Right lobe of liver (tissue), 6 donors: ENCODE results near the gene C4orf50. TPM values are rescaled to one million over a fixed set of nuclear protein-coding genes. Genes with fewer than 3 reads are reported as not detected.

Experiments
- ATAC-seq, 4 donors: fragments of 200-7000 bp; cut with Tn5 transposase; one replicate each; pipeline ENCODE4 v1.9.1; 2020; ENCODE audit warnings: mild to moderate bottlenecking in 4 of 4, moderate library complexity in 4 of 4
- DNase-seq, 3 donors: peaks; one replicate each; pipeline ENCODE4 v3.0.0-alpha.2; 2020
- H3K27ac ChIP-seq, 3 donors: fragments of 200-600 bp; one replicate each; pipeline ENCODE4 v1.8.0; 2022
- H3K27me3 ChIP-seq, 2 donors: fragments of 200-600 bp; one replicate each; pipeline ENCODE4 v1.8.0; 2022
- H3K36me3 ChIP-seq, 4 donors: fragments of 200-600 bp; sonication (generic) in 1 of 4; one replicate each; pipeline versions ENCODE4 v1.5.1 to v1.8.0; 2017 to 2022; ENCODE audit warnings: control low read depth in 1 of 4
- H3K4me1 ChIP-seq, 4 donors: fragments of 200-600 bp; sonication (generic) in 1 of 4; one replicate each; pipeline versions ENCODE4 v1.5.1 to v1.8.0; 2017 to 2022; ENCODE audit warnings: control low read depth in 1 of 4
- H3K4me3 ChIP-seq, 3 donors: fragments of 200-600 bp; one replicate each; pipeline ENCODE4 v1.8.0; 2022
- H3K9me3 ChIP-seq, 4 donors: fragments of 200-600 bp; sonication (generic) in 1 of 4; one replicate each; pipeline versions ENCODE4 v1.5.1 to v1.8.0; 2017 to 2022; ENCODE audit warnings: control low read depth in 1 of 4
- POLR2A ChIP-seq: fragments of 450-650 bp; IDR thresholded peaks from one replicate; pipeline ENCODE4 v1.6.1; 2017; ENCODE audit warnings: antibody characterized with exemption, mild to moderate bottlenecking
- WGBS: methylation state at CpG from one replicate; pipeline ENCODE4 v1.1.6; 2018; ENCODE audit warnings: low coverage, low lambda C conversion rate; ENCODE audit not compliant: insufficient coverage; ENCODE audit errors: missing lambda C conversion rate; 5-methylcytosine and 5-hydroxymethylcytosine counted together
- intact Hi-C, 2 donors: fragments of 100-400 bp; cut with DNase I; formaldehyde crosslinking; loops; one replicate each; pipeline versions ENCODE4 v1.11.2 to v1.14.1; 2022
- total RNA-seq, 6 experiments: library from RNA; depleted of rRNA in 2 of 6; stranded (reverse); fragments of >200 nt in 2 of 6; fragmentation: NEBNext Ultra II Directional in 3 of 6; extraction: Animal tissue kit (Norgen Biotek cat#: 25700) in 3 of 6; gene quantifications; one replicate each; pipeline versions ENCODE4 v1.1.0 to v1.2.4, GENCODE V29; 2016 to 2023
- TF ChIP-seq, protein P1 (sequence below), 4 donors: fragments of 200-600 bp in 3 of 4; fragments of 450-650 bp in 1 of 4; IDR thresholded peaks; one replicate each; pipeline versions ENCODE4 v1.5.1 to v1.8.0; 2016 to 2022; ENCODE audit warnings: antibody characterized with exemption in 4 of 4, mild to moderate bottlenecking in 2 of 4
- donor health status: DM: no; HTN: yes; CAD: no.
- donor health status: DM: no; HTN: no; CAD: no.
- donor health status: DM: no; HTN: no; CAD: no.
- donor health status: DM: no; HTN: yes; CAD: no.
- donor health status: DM: no; HTN: yes; CAD: no.

Gene C4orf50
- total RNA-seq, 6 experiments from 2014 or later = under 0.01 to 0.06 TPM; not detected in 4

DNA sequence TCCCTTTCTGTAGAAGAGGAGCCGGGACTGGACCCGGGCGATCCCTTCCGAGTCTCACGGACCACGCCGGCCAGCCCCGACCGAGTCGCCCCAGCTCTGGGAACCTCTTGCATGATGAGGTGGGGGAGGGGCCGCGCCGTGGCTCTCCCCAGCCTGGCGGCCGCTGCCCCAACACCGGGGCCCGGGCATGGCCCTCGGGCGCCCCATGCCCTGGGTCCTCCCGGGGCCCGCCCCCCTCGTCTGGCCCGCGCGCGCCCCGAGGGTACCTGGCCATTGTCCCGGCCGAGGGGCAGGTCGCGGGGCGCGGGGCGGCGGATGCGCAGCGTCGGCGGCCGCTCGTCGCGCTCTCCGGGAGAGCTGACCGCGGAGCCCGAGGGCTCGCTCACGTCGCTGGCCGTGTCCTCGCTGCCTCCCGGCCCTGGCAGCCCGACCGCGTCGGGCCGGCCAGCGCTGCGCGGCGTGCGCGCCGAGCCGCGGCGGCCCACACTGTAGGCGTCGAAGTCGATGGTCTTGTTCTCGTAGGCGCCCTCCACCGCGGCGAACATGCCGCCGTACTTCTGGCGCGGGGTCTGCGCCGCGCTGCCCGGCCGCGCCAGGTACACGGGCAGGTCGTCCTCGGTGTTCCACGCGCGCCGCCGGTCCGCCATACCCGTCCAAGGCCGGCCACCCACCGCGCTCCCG, 125.8 kb downstream of the C4orf50 start:
- no peak overlapping the region for H3K4me3 ChIP-seq
- WGBS = 5% methylated on average over 12 of the region's 100 CpGs
- no peaks in the 10 kb centered on the region for H3K36me3 ChIP-seq
- peaks cover 12 to 17% of the 10 kb centered on the region in 2 donors for H3K27me3 ChIP-seq
- ATAC-seq (no peak), DNase-seq (no peak)
- no peak overlapping the region for H3K27ac ChIP-seq
- H3K9me3 ChIP-seq = no peaks in the 10 kb centered on the region
- H3K4me1 ChIP-seq = no peaks in the 10 kb centered on the region
- intact Hi-C loops = no loop called here
- TF ChIP-seq, protein P1, sequence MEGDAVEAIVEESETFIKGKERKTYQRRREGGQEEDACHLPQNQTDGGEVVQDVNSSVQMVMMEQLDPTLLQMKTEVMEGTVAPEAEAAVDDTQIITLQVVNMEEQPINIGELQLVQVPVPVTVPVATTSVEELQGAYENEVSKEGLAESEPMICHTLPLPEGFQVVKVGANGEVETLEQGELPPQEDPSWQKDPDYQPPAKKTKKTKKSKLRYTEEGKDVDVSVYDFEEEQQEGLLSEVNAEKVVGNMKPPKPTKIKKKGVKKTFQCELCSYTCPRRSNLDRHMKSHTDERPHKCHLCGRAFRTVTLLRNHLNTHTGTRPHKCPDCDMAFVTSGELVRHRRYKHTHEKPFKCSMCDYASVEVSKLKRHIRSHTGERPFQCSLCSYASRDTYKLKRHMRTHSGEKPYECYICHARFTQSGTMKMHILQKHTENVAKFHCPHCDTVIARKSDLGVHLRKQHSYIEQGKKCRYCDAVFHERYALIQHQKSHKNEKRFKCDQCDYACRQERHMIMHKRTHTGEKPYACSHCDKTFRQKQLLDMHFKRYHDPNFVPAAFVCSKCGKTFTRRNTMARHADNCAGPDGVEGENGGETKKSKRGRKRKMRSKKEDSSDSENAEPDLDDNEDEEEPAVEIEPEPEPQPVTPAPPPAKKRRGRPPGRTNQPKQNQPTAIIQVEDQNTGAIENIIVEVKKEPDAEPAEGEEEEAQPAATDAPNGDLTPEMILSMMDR (IDR thresholded peaks at IDR 0.05) = no peak
- TF ChIP-seq POLR2A = no peak

DNA sequence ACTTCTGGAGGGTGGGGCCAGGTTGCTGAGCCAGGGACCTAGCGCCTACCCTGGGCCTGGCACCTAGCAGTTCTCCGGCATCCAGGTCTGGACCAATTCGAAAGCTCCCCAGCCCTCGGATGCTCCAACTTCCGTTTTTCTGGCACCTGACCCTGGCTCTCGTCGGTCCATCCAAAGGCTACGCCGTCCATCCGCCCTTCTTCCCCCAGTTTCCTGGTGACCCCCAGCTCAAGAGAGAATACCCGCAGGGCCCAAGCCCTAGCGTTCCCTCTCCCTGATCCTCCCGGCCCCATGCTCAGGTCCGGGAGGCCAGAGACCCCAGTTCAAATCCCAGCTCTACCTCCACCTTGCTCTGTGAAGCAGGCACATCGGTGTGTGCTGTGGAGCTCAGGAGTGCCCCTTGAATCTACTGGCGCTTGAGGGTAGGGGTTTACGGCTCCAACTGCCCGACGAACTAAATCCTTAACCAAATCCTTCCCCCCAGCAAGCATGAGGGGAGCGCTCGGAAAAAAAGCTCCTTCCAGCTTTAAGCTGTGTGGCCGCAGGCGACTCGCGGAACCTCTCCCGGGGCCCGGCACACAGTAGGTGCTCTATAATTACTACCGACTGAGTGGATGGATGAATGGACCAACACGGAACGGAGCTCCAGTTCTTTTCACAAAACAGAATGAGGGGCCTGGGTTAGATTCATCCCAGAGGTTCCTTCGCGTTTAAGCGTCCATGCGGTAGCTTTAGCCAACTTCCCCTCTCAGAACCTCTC, 126.5 kb downstream of the C4orf50 start:
- Histone ChIP-seq H3K9me3 (no peaks in the 10 kb centered on the region), H3K36me3 (no peaks in the 10 kb centered on the region), H3K27me3 (peaks cover 12 to 22% of the 10 kb centered on the region in 2 donors), H3K4me1 (no peaks in the 10 kb centered on the region), H3K27ac (no peak overlapping the region), H3K4me3 (no peak overlapping the region)
- intact Hi-C loops = no loop called here
- ATAC-seq = no peak
- no peak for TF ChIP-seq POLR2A
- TF ChIP-seq, protein P1 (IDR thresholded peaks at IDR 0.05) = no peak
- 9% methylated on average over 27 of the region's 34 CpGs for WGBS
- no peak for DNase-seq

- Histone ChIP-seq H3K27me3 (peaks cover 12 to 22% of the 10 kb centered on the region in 2 donors), H3K4me1 (no peaks in the 10 kb centered on the region)
Observed at GRCh38 chr4:5890063-5890727, 128.0 kb downstream of the C4orf50 start.

DNA sequence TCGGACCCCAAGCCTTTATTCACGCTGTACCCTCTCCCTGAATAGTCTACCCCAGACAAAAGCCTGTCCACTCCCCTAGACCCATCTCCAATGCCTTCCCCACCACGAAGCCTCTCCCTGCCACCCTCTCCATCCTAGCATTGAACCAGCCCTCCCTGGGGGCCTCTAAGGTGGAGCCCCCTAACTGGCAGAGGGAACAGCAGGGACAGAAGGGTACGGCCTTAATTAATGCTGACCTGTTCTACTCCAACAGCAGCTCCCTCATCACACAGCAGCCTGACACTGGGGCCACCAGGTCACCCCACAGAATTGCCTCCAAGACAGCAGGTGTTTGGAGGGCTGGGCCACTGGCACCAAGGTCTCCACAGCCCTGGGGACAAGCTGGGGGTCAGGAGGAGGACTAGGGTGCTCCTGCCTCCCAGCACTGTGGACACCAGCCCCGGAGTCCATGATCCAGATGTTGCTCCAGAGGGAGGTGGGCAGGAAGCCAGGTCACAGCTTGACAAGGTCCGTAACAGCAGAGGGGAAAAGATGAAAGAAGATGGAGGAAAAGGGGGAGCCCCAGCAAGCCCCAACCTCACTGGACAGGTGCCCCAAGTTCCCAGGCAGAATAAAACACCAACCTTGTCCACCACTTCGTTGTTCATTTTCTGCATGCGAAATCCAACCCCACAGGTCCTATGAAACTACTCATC, 129.1 kb downstream of the C4orf50 start:
- TF ChIP-seq, protein P1 (IDR thresholded peaks at IDR 0.05) = no peak
- TF ChIP-seq POLR2A = no peak
- H3K4me3 ChIP-seq = no peak overlapping the region
- 17% methylated on average over 5 of the region's 8 CpGs for WGBS

More at GRCh38 chr4:5890063-5890727, 128.0 kb downstream of the C4orf50 start:
- H3K4me3 ChIP-seq = no peak overlapping the region
- no peak for TF ChIP-seq POLR2A
- TF ChIP-seq, protein P1 (IDR thresholded peaks at IDR 0.05) = no peak
- 6% methylated on average over 21 of the region's 41 CpGs for WGBS
- H3K36me3 ChIP-seq = no peaks in the 10 kb centered on the region
- no peaks in the 10 kb centered on the region for H3K9me3 ChIP-seq
- no peak overlapping the region for H3K27ac ChIP-seq
- DNase-seq (no peak), ATAC-seq (no peak)
- intact Hi-C loops = no loop called here

More for the DNA sequence above, 129.1 kb downstream of the C4orf50 start:
- intact Hi-C loops = no loop called here
- DNase-seq = no peak
- Histone ChIP-seq H3K36me3 (no peaks in the 10 kb centered on the region), H3K27ac (no peak overlapping the region), H3K4me1 (no peaks in the 10 kb centered on the region), H3K27me3 (peaks cover 12 to 22% of the 10 kb centered on the region in 2 donors), H3K9me3 (no peaks in the 10 kb centered on the region)
- ATAC-seq = no peak
